A549 (cell line): ENCODE results near the gene HDAC10.

Source experiments
- CTCF ChIP-seq: fragments of >200 bp; sonication (Bioruptor Twin); formaldehyde crosslinking; IDR thresholded peaks from 3 replicates; pipeline ENCODE4 v1.5.1; 2016
- ELK1 ChIP-seq: fragments of 150-350 bp; IDR thresholded peaks from 2 replicates; pipeline ENCODE4 v1.6.1; 2014; ENCODE audit warnings: low read depth, mild to moderate bottlenecking, low read length
- MAZ ChIP-seq: fragments of 150-350 bp; IDR thresholded peaks from 2 replicates; pipeline ENCODE4 v1.6.1; 2014; ENCODE audit warnings: antibody characterized with exemption, low read depth, low read length, borderline replicate concordance
- MYC ChIP-seq: IDR thresholded peaks from 2 replicates; pipeline ENCODE4 v1.6.1; 2012; ENCODE audit warnings: mild to moderate bottlenecking, inconsistent platforms, low read length, improper control_type of control experiment, borderline replicate concordance
- PBX3 ChIP-seq: IDR thresholded peaks from 2 replicates; pipeline ENCODE4 v1.6.1; 2012
- POLR2A ChIP-seq: IDR thresholded peaks from 2 replicates; pipeline ENCODE4 v1.6.1; 2012; ENCODE audit warnings: mild to moderate bottlenecking, low read length
- RAD21 ChIP-seq, 2 experiments: fragments of >200 bp in 1 of 2; sonication (Bioruptor Twin) in 1 of 2; formaldehyde crosslinking in 1 of 2; IDR thresholded peaks in 1 of 2; conservative IDR thresholded peaks in 1 of 2; 2 replicates in 1 of 2; 3 replicates in 1 of 2; pipeline ENCODE4 v1.6.1; 2012 to 2018; ENCODE audit warnings: inconsistent platforms in 1 of 2
- RFX5 ChIP-seq: fragments of 450-650 bp; IDR thresholded peaks from 2 replicates; pipeline ENCODE4 v1.7.1; 2014; ENCODE audit warnings: antibody characterized with exemption, mild to moderate bottlenecking, moderate library complexity
- RNF2 ChIP-seq: fragments of 200-600 bp; sonication (generic); IDR thresholded peaks from 2 replicates; pipeline ENCODE4 v1.6.1; 2016; ENCODE audit warnings: low read depth, mild to moderate bottlenecking, antibody characterized with exemption, moderate library complexity, borderline replicate concordance
- TF ChIP-seq, protein P1 (sequence below): fragments of 450-650 bp; IDR thresholded peaks from 2 replicates; pipeline ENCODE4 v1.6.1; 2014; ENCODE audit warnings: antibody characterized with exemption
- TF ChIP-seq, protein P2 (sequence below): IDR thresholded peaks from 2 replicates; pipeline ENCODE4 v1.6.1; 2012
- TF ChIP-seq, protein P3 (sequence below): IDR thresholded peaks from 2 replicates; pipeline ENCODE4 v1.6.1; 2012; ENCODE audit warnings: low read depth, borderline replicate concordance

GRCh38 chr22:50245214-50246072 is 5.6 kb downstream of the HDAC10 start:
- TF ChIP-seq CTCF (no peak), PBX3 (no peak), MAZ (no peak), MYC (no peak), RNF2 (no peak), RAD21 (conservative IDR thresholded peaks at IDR 0.05 in 1 of 2, IDR thresholded peaks at IDR 0.05 in 1 of 2) (no peak), ELK1 (no peak), RFX5 (no peak), POLR2A (no peak)
- TF ChIP-seq, protein P1, sequence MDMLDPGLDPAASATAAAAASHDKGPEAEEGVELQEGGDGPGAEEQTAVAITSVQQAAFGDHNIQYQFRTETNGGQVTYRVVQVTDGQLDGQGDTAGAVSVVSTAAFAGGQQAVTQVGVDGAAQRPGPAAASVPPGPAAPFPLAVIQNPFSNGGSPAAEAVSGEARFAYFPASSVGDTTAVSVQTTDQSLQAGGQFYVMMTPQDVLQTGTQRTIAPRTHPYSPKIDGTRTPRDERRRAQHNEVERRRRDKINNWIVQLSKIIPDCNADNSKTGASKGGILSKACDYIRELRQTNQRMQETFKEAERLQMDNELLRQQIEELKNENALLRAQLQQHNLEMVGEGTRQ, result no peak
- TF ChIP-seq, protein P2, sequence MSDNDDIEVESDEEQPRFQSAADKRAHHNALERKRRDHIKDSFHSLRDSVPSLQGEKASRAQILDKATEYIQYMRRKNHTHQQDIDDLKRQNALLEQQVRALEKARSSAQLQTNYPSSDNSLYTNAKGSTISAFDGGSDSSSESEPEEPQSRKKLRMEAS, result no peak
- TF ChIP-seq, protein P3, sequence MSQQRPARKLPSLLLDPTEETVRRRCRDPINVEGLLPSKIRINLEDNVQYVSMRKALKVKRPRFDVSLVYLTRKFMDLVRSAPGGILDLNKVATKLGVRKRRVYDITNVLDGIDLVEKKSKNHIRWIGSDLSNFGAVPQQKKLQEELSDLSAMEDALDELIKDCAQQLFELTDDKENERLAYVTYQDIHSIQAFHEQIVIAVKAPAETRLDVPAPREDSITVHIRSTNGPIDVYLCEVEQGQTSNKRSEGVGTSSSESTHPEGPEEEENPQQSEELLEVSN, result no peak
